Endothelial cell of umbilical vein (primary cell): Measurements from ENCODE around the gene CHRNA9.

Source experiments
- CTCF ChIP-seq, 2 donors: IDR thresholded peaks; 1 replicate in 1 of 2; 2 replicates in 1 of 2; pipeline ENCODE4 v1.5.1; 2011; ENCODE audit warnings: low read length in 2 of 2, mild to moderate bottlenecking in 2 of 2, moderate library complexity in 2 of 2, control low read depth in 1 of 2, inconsistent platforms in 1 of 2, low read depth in 1 of 2; ENCODE audit not compliant: insufficient read depth in 1 of 2; ENCODE audit errors: extremely low read depth in 1 of 2
- POLR2A ChIP-seq: IDR thresholded peaks from 2 replicates; pipeline ENCODE4 v1.6.1; 2012; ENCODE audit warnings: low read depth, mild to moderate bottlenecking, control low read depth, low read length

DNA sequence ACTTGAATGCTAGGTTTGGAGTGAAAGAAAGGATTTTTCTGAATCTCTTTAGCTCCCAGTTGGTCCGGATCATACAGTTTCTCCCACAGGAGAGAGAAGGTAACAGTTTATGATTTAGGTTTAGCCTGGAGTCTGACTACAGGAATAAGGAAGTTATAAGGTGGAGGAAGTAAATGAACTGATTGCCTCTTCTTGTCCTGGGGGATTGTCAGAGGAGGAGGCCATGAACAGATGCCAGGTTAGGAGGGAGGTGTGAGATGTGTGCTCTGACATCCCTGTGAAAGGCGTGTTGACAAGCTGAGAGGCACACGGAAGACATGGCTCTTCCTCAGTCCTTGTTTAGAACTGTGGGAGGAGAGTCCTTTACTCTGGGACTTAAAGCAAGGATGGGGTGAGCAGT lies 64.4 kb downstream of the CHRNA9 start:
- TF ChIP-seq POLR2A (no peak), CTCF (IDR thresholded peaks at IDR 0.05; ENCODE audit: extremely low read depth in 1 of 2, insufficient read depth in 1 of 2, low read depth in 1 of 2, low read length in 2 of 2) (no peak)
